ENCODE results near the gene SLC6A6.

Gene SLC6A6

DNA sequence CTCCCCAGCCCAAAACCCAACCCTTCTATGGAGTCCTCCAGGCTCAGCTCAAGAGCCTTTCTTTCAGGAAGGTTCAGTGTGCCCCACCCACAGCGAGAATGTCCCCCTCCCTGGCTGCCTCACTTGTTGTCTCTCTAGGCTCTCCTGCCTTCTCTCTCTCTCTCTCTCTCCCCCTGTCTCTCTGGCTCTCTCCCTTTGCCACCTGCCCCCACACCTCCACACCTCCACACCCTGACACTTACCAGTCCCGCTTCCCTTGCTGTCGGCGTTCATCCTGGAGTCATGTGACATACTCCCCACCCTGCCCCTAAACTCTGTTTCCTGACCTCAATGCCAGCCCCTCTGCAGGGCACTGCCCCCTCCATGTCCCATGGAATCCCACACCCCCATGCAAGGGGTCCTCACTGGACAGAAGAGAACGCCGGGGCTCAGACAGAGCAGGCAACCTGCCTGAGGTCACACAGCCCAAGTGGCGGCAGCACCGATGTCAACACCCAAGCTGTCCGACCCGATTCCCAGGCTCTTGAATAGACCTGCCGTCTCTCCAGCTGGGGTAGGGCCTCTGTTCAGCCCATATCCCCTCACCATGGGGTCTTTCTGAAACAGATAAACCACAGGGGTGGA is 28.5 kb upstream of the SLC6A6 start:
- DNase-seq = no peak

- peak; percentile 62 for DNase-seq
Observed at GRCh38 chr3:14374444-14374883, 27.9 kb upstream of the SLC6A6 start.

- no peak for DNase-seq
Observed at GRCh38 chr3:14375192-14375591, 27.2 kb upstream of the SLC6A6 start.

- no peak for DNase-seq
Observed at GRCh38 chr3:14376348-14377043, 25.9 kb upstream of the SLC6A6 start.

DNA sequence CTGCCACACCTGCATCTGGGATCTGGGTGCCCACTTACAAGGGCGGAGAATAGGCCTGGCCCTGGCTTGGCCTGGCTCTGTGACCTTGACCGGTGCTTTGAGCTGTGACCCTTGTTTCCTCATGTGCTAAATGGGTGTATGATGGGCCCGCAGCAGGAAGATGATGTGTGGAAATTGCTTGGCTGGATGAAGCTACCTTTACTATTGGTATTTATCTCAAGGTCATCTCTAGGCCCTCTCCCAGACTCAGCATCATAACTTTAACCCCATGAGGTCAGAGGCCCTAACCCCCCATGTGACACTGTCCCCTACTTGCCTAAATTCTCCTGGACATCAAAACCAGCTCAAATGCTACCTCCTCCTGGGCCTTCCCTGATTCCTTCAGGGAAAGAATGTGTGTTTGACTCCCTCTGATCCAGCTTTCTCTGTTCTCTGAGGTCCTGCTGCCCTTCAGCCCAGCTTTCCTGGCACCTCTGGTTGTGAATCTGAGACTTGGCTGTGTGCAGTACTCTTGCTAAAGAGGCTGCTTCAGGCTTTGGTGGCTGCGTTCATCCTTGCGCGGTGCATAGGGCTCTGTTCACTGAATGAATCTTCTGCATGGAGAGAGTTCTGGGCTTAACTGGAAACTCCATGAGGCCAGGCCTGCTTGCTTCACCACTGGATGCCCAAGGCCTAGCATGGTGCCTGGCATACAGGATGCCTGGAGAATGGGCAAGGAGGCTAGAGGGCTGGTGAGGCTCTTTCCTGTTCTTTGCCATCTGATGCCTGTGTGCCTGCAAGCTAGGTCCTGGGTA is 25.2 kb upstream of the SLC6A6 start:
- DNase-seq = no peak

GRCh38 chr3:14377838-14378169 is 24.6 kb upstream of the SLC6A6 start:
- no peak for DNase-seq

GRCh38 chr3:14378415-14378814 is 24.0 kb upstream of the SLC6A6 start:
- no peak for DNase-seq

- DNase-seq = no peak
Observed at GRCh38 chr3:14379843-14380242, 22.6 kb upstream of the SLC6A6 start.

GRCh38 chr3:14386254-14386653 is 16.2 kb upstream of the SLC6A6 start:
- no peak for DNase-seq

- DNase-seq = no peak
Observed at GRCh38 chr3:14388201-14388600, 14.2 kb upstream of the SLC6A6 start.

DNA sequence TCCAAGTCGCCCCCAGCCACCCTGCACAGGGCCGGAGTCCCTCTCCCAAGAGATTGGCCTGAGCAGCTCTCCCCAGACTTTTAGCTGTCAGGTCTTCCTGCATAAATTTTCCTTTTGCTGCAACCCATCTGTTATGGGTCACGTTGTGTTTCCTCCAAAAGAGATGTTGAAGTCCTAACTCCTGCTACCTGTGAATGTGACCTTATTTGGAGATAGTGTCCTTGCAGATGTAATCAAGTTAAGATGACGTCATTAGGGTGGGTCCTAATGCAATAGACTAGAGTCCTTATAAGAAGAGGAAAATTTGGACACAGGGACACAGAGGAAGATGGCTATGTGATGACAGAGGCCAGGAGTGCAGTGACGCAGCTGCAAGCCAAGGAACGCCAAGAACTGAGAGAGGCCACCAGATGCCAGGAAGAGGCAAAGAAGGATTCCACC is 13.2 kb upstream of the SLC6A6 start:
- no peak for DNase-seq

DNA sequence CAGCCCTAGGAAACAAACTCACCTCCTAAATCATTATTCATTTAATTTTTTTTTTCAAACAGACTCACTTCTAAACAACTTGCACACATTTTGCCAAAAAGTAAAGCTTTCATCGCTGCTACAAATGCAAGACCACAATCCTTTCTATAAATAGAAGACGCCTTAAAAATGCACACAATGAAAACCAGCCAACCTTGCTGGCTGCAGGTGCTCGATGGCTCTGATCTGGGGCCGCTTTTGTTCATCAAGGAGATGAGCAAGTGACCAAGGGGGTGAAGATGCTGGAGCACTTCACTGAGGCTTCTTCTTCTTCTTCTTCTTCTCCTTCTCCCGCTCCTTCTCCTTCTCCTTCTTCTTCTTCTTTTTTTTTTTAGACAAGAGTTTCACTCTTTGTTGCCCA is 12.7 kb upstream of the SLC6A6 start:
- DNase-seq = no peak

DNA sequence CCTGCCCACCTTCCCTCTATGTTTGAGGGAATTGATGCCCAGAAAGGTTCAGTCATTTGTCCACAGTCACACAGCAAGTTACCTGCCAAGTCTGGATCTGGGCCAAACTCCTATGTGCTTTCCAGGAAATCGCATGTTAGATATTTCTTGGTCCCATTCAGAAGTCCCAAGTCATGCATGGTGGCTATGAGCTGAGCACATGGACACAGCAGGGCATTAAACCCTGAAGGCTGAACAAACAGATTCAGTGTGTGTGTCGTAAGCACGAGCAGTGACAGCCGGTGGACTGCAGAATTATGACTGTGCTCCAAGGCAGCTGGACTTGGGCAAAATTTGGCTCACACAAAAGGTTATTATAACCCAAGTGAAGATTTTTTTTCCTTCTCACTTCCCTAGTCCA is 11.4 kb upstream of the SLC6A6 start:
- DNase-seq = peak; percentile 43

GRCh38 chr3:14392231-14392630 is 10.2 kb upstream of the SLC6A6 start:
- DNase-seq = no peak

DNA sequence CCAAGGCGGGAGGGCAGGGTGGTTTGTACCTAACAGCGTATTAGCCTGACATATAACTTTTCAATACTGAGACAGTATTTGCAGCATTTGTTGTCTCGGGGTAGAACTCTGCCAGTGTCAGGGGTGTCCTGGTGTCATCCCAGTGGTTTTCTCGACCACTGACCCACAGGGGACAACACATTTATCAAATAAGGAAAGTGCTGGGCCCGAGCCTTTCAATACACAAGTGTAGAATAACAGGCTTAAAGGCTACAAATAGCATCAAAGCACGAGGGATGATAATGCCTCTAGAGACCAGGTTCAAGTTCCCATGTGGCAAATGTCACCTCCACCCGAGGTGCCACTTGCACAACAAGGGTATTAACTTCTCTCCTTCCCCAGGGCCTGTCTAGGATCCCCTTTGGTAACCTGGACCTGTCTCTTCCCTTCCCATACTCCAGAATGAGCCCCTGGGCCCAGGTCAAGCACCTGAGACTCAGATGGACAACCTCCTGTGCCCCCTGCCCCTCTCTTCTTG is 9.5 kb upstream of the SLC6A6 start:
- DNase-seq = no peak

- no peak for DNase-seq
Observed at GRCh38 chr3:14393440-14394106, 8.8 kb upstream of the SLC6A6 start.

DNA sequence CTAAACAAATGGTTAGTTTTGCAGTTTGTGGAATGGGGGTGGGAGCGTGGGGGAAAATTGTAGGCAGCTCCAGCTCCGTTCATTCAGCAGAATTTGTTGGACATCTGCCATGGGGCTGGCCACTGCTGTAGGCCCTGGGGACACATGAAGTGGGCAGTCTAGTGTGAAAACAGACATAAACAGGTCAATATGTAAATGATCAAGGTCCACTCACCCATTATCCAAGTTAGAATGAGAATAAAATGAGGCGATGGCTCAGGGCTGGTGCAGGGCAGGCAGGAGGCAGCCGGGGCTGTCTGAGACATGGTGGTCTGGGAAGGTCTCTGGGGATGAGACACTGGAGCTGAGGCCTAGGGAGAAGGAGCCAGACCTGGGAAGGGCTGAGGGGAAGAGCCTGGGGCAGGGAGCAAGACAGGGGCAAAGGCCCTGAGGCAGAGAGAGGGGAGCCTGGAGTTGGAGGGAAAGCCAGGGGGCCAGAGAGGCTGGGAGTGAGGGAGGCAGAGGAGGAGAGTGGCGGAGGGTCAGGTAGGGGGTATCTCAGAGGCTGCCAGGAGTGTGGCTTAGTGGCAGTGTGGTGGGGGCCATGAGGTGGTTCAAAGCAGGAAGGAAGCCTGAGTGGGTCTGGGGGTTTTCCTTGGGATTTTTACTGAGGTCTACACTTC is 6.2 kb upstream of the SLC6A6 start:
- DNase-seq = no peak

- no peak for DNase-seq
Observed at GRCh38 chr3:14397046-14397445, 5.4 kb upstream of the SLC6A6 start.

GRCh38 chr3:14397531-14397930 is 4.9 kb upstream of the SLC6A6 start:
- DNase-seq = no peak

DNA sequence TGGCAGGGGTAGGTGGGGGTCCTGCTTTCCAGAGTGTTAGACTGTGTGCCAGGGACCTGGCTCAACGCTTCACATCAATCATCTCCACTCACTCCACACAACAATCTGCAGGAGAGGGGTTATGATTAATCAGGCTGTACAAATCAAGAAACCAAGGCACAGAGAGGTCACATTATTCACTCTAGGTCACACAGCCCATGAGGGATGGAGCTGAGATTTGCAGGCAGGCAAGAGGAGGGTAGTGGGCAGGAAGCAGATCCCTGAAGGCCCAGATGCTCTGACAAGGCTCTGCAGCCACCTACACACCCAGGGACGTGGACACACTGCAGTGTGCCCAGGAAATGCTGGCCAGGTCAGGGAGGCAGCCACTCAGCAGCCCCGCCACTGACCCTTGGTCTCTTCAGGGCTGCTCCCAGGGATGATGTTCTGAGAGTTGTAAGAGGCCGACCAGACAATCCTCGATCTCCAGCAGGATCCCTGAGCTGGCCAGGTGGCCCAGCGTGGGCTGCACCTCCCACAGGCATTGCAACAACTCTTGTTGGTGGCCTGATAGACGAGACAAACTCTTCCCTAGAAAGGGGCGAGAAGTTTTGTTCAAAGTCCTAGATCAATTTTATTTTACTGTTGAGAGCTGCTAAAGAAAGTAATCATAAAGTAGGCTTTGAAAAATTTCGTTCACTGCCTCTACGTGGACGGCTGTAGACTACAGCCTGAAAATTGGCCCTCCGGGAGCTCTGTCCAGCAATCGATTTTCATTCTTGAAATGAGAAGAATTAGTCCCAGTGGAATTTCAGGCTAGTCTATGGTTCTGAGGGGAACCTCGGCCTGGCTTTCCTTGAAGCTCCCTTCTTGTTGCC is 4.2 kb upstream of the SLC6A6 start:
- no peak for DNase-seq

GRCh38 chr3:14398797-14399106 is 3.7 kb upstream of the SLC6A6 start:
- DNase-seq = no peak
